Suppressor macrophage treated with lipopolysaccharide for 4 hours (primary cell): ENCODE results near the gene GPC6.

Experiments
- DNase-seq: peaks from one replicate; pipeline ENCODE4 v3.0.0-alpha.2; 2020

The GPC6 gene

GRCh38 chr13:93325303-93326233 lies 99.0 kb downstream of the GPC6 start:
- DNase-seq: no peak

- DNase-seq: no peak
Observed at GRCh38 chr13:93326234-93326811, 99.7 kb downstream of the GPC6 start.

- DNase-seq: no peak
Observed at GRCh38 chr13:93328943-93329342, 102.3 kb downstream of the GPC6 start.

- no peak for DNase-seq
Observed at GRCh38 chr13:93336728-93337127, 110.1 kb downstream of the GPC6 start.

- DNase-seq: no peak
Observed at GRCh38 chr13:93338030-93338429, 111.4 kb downstream of the GPC6 start.

GRCh38 chr13:93338906-93339305 lies 112.3 kb downstream of the GPC6 start:
- no peak for DNase-seq

GRCh38 chr13:93339550-93339949 lies 112.9 kb downstream of the GPC6 start:
- DNase-seq: no peak

GRCh38 chr13:93341517-93341916 lies 114.9 kb downstream of the GPC6 start:
- DNase-seq: no peak

GRCh38 chr13:93343097-93343496 lies 116.5 kb downstream of the GPC6 start:
- DNase-seq: no peak

- no peak for DNase-seq
Observed at GRCh38 chr13:93344048-93344705, 117.6 kb downstream of the GPC6 start.

- no peak for DNase-seq
Observed at GRCh38 chr13:93345024-93345423, 118.4 kb downstream of the GPC6 start.

GRCh38 chr13:93345770-93346169 lies 119.2 kb downstream of the GPC6 start:
- no peak for DNase-seq

- no peak for DNase-seq
Observed at GRCh38 chr13:93352616-93353015, 126.0 kb downstream of the GPC6 start.

GRCh38 chr13:93355094-93355493 lies 128.5 kb downstream of the GPC6 start:
- DNase-seq: no peak

GRCh38 chr13:93356469-93356868 lies 129.9 kb downstream of the GPC6 start:
- no peak for DNase-seq

- no peak for DNase-seq
Observed at GRCh38 chr13:93360021-93360420, 133.4 kb downstream of the GPC6 start.

GRCh38 chr13:93361703-93362102 lies 135.1 kb downstream of the GPC6 start:
- no peak for DNase-seq

- no peak for DNase-seq
Observed at GRCh38 chr13:93364166-93364565, 137.6 kb downstream of the GPC6 start.

- no peak for DNase-seq
Observed at GRCh38 chr13:93368296-93368695, 141.7 kb downstream of the GPC6 start.

GRCh38 chr13:93368718-93369117 lies 142.1 kb downstream of the GPC6 start:
- no peak for DNase-seq

- no peak for DNase-seq
Observed at GRCh38 chr13:93372856-93373255, 146.2 kb downstream of the GPC6 start.

- DNase-seq: no peak
Observed at GRCh38 chr13:93375491-93375890, 148.9 kb downstream of the GPC6 start.

- DNase-seq: no peak
Observed at GRCh38 chr13:93377196-93377595, 150.6 kb downstream of the GPC6 start.

GRCh38 chr13:93378184-93378583 lies 151.6 kb downstream of the GPC6 start:
- no peak for DNase-seq
